CD4-positive, alpha-beta T cell (primary cell): ENCODE results near the gene GRIA4. TPM values are rescaled to one million over a fixed set of nuclear protein-coding genes. Genes with fewer than 3 reads are reported as not detected.
"Not testable (repeated sequence)": the region's sequence is repeated elsewhere in the genome, so short reads cannot be mapped to it uniquely, and the experiment has no call there.

Experiments
- ATAC-seq: fragments of 200-7000 bp; cut with Tn5 transposase; one replicate; pipeline ENCODE4 v1.10.0; 2022; ENCODE audit warnings: mild to moderate bottlenecking; ENCODE audit not compliant: poor library complexity
- CTCF ChIA-PET: fragments of 350-600 bp; sonication (Branson Sonifier 250); formaldehyde crosslinking; loops from one replicate; lab custom pipeline; 2021; ENCODE audit warnings: antibody characterized with exemption, inconsistent platforms; lab: Charles Lee
- POLR2A ChIA-PET: fragments of 350-600 bp; sonication (Branson Sonifier 250); formaldehyde crosslinking; loops from one replicate; lab custom pipeline; 2021; ENCODE audit warnings: antibody characterized with exemption, inconsistent platforms; lab: Charles Lee
- DNase-seq, 14 experiments: peaks; one replicate each; pipeline ENCODE4 v3.0.0-alpha.2; 2013 to 2020; ENCODE audit warnings: mixed read lengths in 2 of 14
- H3K27ac ChIP-seq, 2 donors: one replicate each; pipeline versions ENCODE4 v1.5.1 to v1.7.0; 2013; ENCODE audit warnings: low read length in 2 of 2, low read depth in 1 of 2, mild to moderate bottlenecking in 1 of 2
- H3K27me3 ChIP-seq, 2 experiments: 1 replicate in 1 of 2; 2 replicates in 1 of 2; pipeline versions ENCODE4 v1.6.1 to v1.7.0; 2013; ENCODE audit warnings: low read length in 2 of 2, control low read depth in 1 of 2, mild to moderate bottlenecking in 1 of 2, moderate library complexity in 1 of 2; ENCODE audit not compliant: insufficient read depth in 2 of 2, control insufficient read depth in 1 of 2
- H3K36me3 ChIP-seq: one replicate; pipeline ENCODE4 v1.6.1; 2013; ENCODE audit warnings: low read length, control low read depth; ENCODE audit not compliant: insufficient read depth
- H3K4me1 ChIP-seq: one replicate; pipeline ENCODE4 v1.6.1; 2013; ENCODE audit warnings: low read length, control low read depth; ENCODE audit not compliant: insufficient read depth
- H3K4me3 ChIP-seq: one replicate; pipeline ENCODE4 v1.5.1; 2013; ENCODE audit warnings: mild to moderate bottlenecking, low read length, moderate library complexity
- H3K9me3 ChIP-seq, 2 experiments: 1 replicate in 1 of 2; 2 replicates in 1 of 2; pipeline versions ENCODE4 v1.6.1 to v1.7.0; 2013; ENCODE audit warnings: low read length in 2 of 2, mild to moderate bottlenecking in 2 of 2, control low read depth in 1 of 2, moderate library complexity in 1 of 2; ENCODE audit not compliant: control insufficient read depth in 1 of 2, insufficient read depth in 1 of 2
- H3K27ac Mint-ChIP-seq: one replicate; pipeline ENCODE4 v1.8.0; 2020; ENCODE audit warnings: mixed read lengths
- H3K27me3 Mint-ChIP-seq: one replicate; pipeline ENCODE4 v1.8.0; 2021; ENCODE audit warnings: mixed read lengths
- H3K36me3 Mint-ChIP-seq: one replicate; pipeline ENCODE4 v1.8.0; 2021; ENCODE audit warnings: low read depth, mixed read lengths
- H3K4me1 Mint-ChIP-seq: one replicate; pipeline ENCODE4 v1.8.0; 2021; ENCODE audit warnings: low read depth, mixed read lengths
- H3K4me3 Mint-ChIP-seq: one replicate; pipeline ENCODE4 v1.8.0; 2020; ENCODE audit warnings: mild to moderate bottlenecking, mixed read lengths
- H3K9me3 Mint-ChIP-seq: one replicate; pipeline ENCODE4 v1.8.0; 2020; ENCODE audit warnings: mixed read lengths
- intact Hi-C, 2 experiments: fragments of 100-400 bp; cut with DNase I in 1 of 2; cut with micrococcal nuclease in 1 of 2; formaldehyde crosslinking; loops; one replicate each; pipeline versions ENCODE4 v1.15.1 to v1.9.0; 2023 to 2025; cut with DNase I, micrococcal nuclease
- total RNA-seq, 174 experiments: library from RNA in 2 of 174; stranded (reverse) in 2 of 174; gene quantifications; one replicate each; pipeline ENCODE4 v1.2.3 and lab custom pipeline; 2021 to 2026
- TF ChIP-seq, protein P1 (sequence below): fragments of 200-600 bp; IDR thresholded peaks from one replicate; pipeline ENCODE4 v1.8.0; 2022; ENCODE audit warnings: antibody characterized with exemption, mild to moderate bottlenecking

Gene GRIA4
- total RNA-seq, 2 experiments from 2014 or later: not detected

DNA sequence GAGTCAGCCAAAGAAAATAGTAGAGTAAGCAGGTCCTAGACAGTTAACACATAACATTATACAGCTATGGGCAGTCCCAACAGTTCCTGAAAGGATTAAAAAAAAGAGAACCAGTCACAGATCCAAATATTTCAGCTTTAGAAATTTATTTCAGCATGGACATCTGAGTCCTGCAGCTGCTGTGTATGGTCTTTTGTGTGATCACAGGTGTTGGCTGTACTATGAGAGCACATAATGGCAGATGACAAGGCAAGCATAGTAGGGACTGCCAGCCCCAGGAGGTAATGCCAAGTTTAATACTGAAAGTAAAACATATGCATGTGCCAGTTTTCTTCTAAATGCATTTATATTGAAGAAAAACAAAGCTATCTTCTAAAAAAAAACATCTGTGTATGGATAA lies 158.1 kb downstream of the GRIA4 start:
- H3K4me3 Mint-ChIP-seq: no peak overlapping the region
- ATAC-seq (no peak), DNase-seq (no peak)
- Histone ChIP-seq H3K27me3 (no peaks in the 10 kb centered on the region), H3K4me1 (no peaks in the 10 kb centered on the region), H3K9me3 (no peaks in the 10 kb centered on the region), H3K4me3 (no peak overlapping the region), H3K27ac (no peak overlapping the region), H3K36me3 (no peaks in the 10 kb centered on the region)
- no peak overlapping the region for H3K27ac Mint-ChIP-seq
- POLR2A ChIA-PET: no interaction called here
- H3K4me1 Mint-ChIP-seq: no peaks in the 10 kb centered on the region
- intact Hi-C loops: no loop called here
- CTCF ChIA-PET: interaction anchor here (1.3 kb wide), 1 partner anchor 24 kb away, joined by 3 read pairs; no protein-coding TSS in a partner anchor
- TF ChIP-seq, protein P1, sequence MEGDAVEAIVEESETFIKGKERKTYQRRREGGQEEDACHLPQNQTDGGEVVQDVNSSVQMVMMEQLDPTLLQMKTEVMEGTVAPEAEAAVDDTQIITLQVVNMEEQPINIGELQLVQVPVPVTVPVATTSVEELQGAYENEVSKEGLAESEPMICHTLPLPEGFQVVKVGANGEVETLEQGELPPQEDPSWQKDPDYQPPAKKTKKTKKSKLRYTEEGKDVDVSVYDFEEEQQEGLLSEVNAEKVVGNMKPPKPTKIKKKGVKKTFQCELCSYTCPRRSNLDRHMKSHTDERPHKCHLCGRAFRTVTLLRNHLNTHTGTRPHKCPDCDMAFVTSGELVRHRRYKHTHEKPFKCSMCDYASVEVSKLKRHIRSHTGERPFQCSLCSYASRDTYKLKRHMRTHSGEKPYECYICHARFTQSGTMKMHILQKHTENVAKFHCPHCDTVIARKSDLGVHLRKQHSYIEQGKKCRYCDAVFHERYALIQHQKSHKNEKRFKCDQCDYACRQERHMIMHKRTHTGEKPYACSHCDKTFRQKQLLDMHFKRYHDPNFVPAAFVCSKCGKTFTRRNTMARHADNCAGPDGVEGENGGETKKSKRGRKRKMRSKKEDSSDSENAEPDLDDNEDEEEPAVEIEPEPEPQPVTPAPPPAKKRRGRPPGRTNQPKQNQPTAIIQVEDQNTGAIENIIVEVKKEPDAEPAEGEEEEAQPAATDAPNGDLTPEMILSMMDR: no peak
- H3K36me3 Mint-ChIP-seq: no peaks in the 10 kb centered on the region
- H3K9me3 Mint-ChIP-seq: no peaks in the 10 kb centered on the region
- H3K27me3 Mint-ChIP-seq: no peaks in the 10 kb centered on the region

DNA sequence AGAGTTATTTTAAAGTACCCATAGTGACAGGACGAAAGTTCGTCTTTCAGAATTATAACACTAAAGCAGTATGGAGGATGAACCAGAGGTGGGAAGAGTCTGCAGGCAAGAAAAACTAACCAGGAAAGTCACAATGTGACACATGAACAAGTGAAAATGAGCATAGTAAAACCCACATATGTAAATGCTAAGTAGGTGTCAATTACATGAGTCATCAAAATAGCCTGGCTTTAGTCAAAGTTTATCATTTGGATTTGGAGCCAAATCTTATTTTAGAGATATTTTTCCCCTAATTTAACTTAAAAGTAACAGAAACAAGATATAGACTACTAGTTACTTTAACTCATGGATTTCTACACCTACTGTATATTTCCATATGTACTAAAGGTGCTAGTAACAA lies 159.8 kb downstream of the GRIA4 start:
- Histone ChIP-seq H3K9me3 (no peaks in the 10 kb centered on the region), H3K36me3 (no peaks in the 10 kb centered on the region), H3K27me3 (no peaks in the 10 kb centered on the region), H3K4me3 (no peak overlapping the region), H3K4me1 (no peaks in the 10 kb centered on the region), H3K27ac (no peak overlapping the region)
- ATAC-seq (no peak), DNase-seq (no peak)
- intact Hi-C loops: no loop called here
- Mint-ChIP-seq H3K27ac (no peak overlapping the region), H3K9me3 (no peaks in the 10 kb centered on the region), H3K36me3 (no peaks in the 10 kb centered on the region), H3K4me3 (no peak overlapping the region), H3K27me3 (no peaks in the 10 kb centered on the region), H3K4me1 (no peaks in the 10 kb centered on the region)
- POLR2A ChIA-PET: no interaction called here
- TF ChIP-seq, protein P1: no peak
- CTCF ChIA-PET: no interaction called here

GRCh38 chr11:105773452-105773851 lies 163.6 kb downstream of the GRIA4 start:
- H3K36me3 Mint-ChIP-seq, H3K27ac ChIP-seq, CTCF ChIA-PET, intact Hi-C loops, H3K27me3 ChIP-seq, H3K4me3 Mint-ChIP-seq, H3K36me3 ChIP-seq, H3K27me3 Mint-ChIP-seq, POLR2A ChIA-PET, H3K4me3 ChIP-seq, H3K4me1 Mint-ChIP-seq, H3K9me3 ChIP-seq, ATAC-seq, H3K27ac Mint-ChIP-seq, DNase-seq, H3K9me3 Mint-ChIP-seq, H3K4me1 ChIP-seq: not testable (repeated sequence)

- no peaks in the 10 kb centered on the region for H3K27me3 ChIP-seq
- Mint-ChIP-seq H3K36me3 (no peaks in the 10 kb centered on the region), H3K4me1 (no peaks in the 10 kb centered on the region), H3K9me3 (no peaks in the 10 kb centered on the region), H3K27me3 (no peaks in the 10 kb centered on the region), H3K27ac (no peak overlapping the region), H3K4me3 (no peak overlapping the region)
- DNase-seq (no peak), ATAC-seq (no peak)
- ChIA-PET CTCF (no interaction called here), POLR2A (no interaction called here)
- no peaks in the 10 kb centered on the region for H3K36me3 ChIP-seq
- no peaks in the 10 kb centered on the region for H3K9me3 ChIP-seq
- TF ChIP-seq, protein P1: no peak
- H3K4me1 ChIP-seq: no peaks in the 10 kb centered on the region
- H3K4me3 ChIP-seq: no peak overlapping the region
- H3K27ac ChIP-seq: no peak overlapping the region
- intact Hi-C loops: no loop called here
Measured at GRCh38 chr11:105774899-105775298, 165.0 kb downstream of the GRIA4 start.
